Natural killer cell (primary cell): Measurements from ENCODE around the gene MARCHF6. TPM values are rescaled to one million over a fixed set of nuclear protein-coding genes. Genes with fewer than 3 reads are reported as not detected.

Experiments
- ATAC-seq, 3 donors: fragments of 150-1000 bp in 2 of 3; fragments of 200-7000 bp in 1 of 3; cut with Tn5 transposase; 1 replicate in 1 of 3; 2 replicates in 2 of 3; pipeline ENCODE4 v1.10.0; 2021; ENCODE audit warnings: mild to moderate bottlenecking in 2 of 3, moderate library complexity in 2 of 3
- DNase-seq, 2 donors: peaks; one replicate each; pipeline versions ENCODE4 v3.0.0 to v3.0.0-alpha.2; 2013 to 2021; ENCODE audit warnings: mixed read lengths in 1 of 2
- H3K27ac ChIP-seq: one replicate; pipeline ENCODE4 v1.5.1; 2013; ENCODE audit warnings: mild to moderate bottlenecking, low read length
- H3K27me3 ChIP-seq: one replicate; pipeline ENCODE4 v1.6.1; 2013; ENCODE audit warnings: low read length; ENCODE audit not compliant: control insufficient read depth, insufficient read depth
- H3K36me3 ChIP-seq: one replicate; pipeline ENCODE4 v1.6.1; 2013; ENCODE audit warnings: low read length; ENCODE audit not compliant: control insufficient read depth, insufficient read depth
- H3K4me1 ChIP-seq: one replicate; pipeline ENCODE4 v1.6.1; 2013; ENCODE audit warnings: low read length; ENCODE audit not compliant: control insufficient read depth, insufficient read depth
- H3K4me3 ChIP-seq: one replicate; pipeline ENCODE4 v1.5.1; 2013; ENCODE audit warnings: low read length
- H3K9me3 ChIP-seq: one replicate; pipeline ENCODE4 v1.6.1; 2013; ENCODE audit warnings: low read length; ENCODE audit not compliant: control insufficient read depth, insufficient read depth
- H3K27ac Mint-ChIP-seq, 2 donors: one replicate each; pipeline ENCODE4 v1.8.0; 2022; ENCODE audit warnings: mild to moderate bottlenecking in 2 of 2, mixed read lengths in 2 of 2, moderate library complexity in 1 of 2
- H3K27me3 Mint-ChIP-seq, 2 donors: one replicate each; pipeline ENCODE4 v1.8.0; 2022; ENCODE audit warnings: low read depth in 2 of 2, mixed read lengths in 2 of 2
- H3K36me3 Mint-ChIP-seq: one replicate; pipeline ENCODE4 v1.8.0; 2022; ENCODE audit warnings: mixed read lengths
- H3K4me1 Mint-ChIP-seq, 2 donors: one replicate each; pipeline ENCODE4 v1.8.0; 2022; ENCODE audit warnings: mixed read lengths in 2 of 2
- H3K4me3 Mint-ChIP-seq: one replicate; pipeline ENCODE4 v1.8.0; 2022; ENCODE audit warnings: mild to moderate bottlenecking, moderate library complexity, mixed read lengths
- H3K9me3 Mint-ChIP-seq, 2 donors: one replicate each; pipeline ENCODE4 v1.8.0; 2022; ENCODE audit warnings: mixed read lengths in 2 of 2
- CTCF ChIP-seq: fragments of 200-600 bp; IDR thresholded peaks from one replicate; pipeline ENCODE4 v1.8.0; 2022; ENCODE audit warnings: antibody characterized with exemption
- WGBS: methylation state at CpG from one replicate; pipeline ENCODE4 v1.1.7; 2013; ENCODE audit warnings: missing lambda C conversion rate; ENCODE audit not compliant: insufficient coverage; 5-methylcytosine and 5-hydroxymethylcytosine counted together
- intact Hi-C: fragments of 100-400 bp; cut with micrococcal nuclease; formaldehyde crosslinking; loops from one replicate; pipeline ENCODE4 v1.14.2; 2022
- total RNA-seq, 4 donors: library from RNA; stranded (reverse); fragments of 120-200 nt in 1 of 4; gene quantifications; one replicate each; pipeline versions ENCODE4 v1.2.3 to v1.2.4, GENCODE V29; 2013 to 2022

The MARCHF6 gene
- total RNA-seq, 3 donors from 2014 or later (not counting 1 experiment from before 2014, with no cell fraction given), result 160 to 173 (median 164) TPM

GRCh38 chr5:10331341-10331796, 22.1 kb upstream of the MARCHF6 start:
- no peaks in the 10 kb centered on the region for H3K9me3 Mint-ChIP-seq
- peak overlapping the region; percentile 40 for H3K4me3 Mint-ChIP-seq
- Histone ChIP-seq H3K27ac (no peak overlapping the region), H3K27me3 (peaks cover 17% of the 10 kb centered on the region), H3K36me3 (no peaks in the 10 kb centered on the region), H3K4me3 (no peak overlapping the region), H3K4me1 (peaks cover 12% of the 10 kb centered on the region), H3K9me3 (no peaks in the 10 kb centered on the region)
- no peak overlapping the region for H3K27ac Mint-ChIP-seq
- ATAC-seq (no peak), DNase-seq (no peak)
- WGBS, result 79% methylated on average over 7 of the region's 7 CpGs
- no peaks in the 10 kb centered on the region for H3K36me3 Mint-ChIP-seq
- H3K4me1 Mint-ChIP-seq, result peaks cover 9 to 10% of the 10 kb centered on the region in 2 donors
- intact Hi-C loops, result no loop called here
- H3K27me3 Mint-ChIP-seq, result peaks cover 34 to 43% of the 10 kb centered on the region in 2 donors
- no peak for TF ChIP-seq CTCF

- ATAC-seq, result no peak
Observed at GRCh38 chr5:10332301-10332700, 21.2 kb upstream of the MARCHF6 start.

GRCh38 chr5:10333154-10334006, 20.1 kb upstream of the MARCHF6 start:
- Mint-ChIP-seq H3K4me3 (peak overlapping the region; percentile 91), H3K27ac (peak overlapping the region in 1 of 2 donors; percentile 63), H3K36me3 (no peaks in the 10 kb centered on the region), H3K9me3 (no peaks in the 10 kb centered on the region), H3K27me3 (peaks cover 36 to 43% of the 10 kb centered on the region in 2 donors), H3K4me1 (peaks cover 9 to 10% of the 10 kb centered on the region in 2 donors)
- peak; percentile 16 to 18 for DNase-seq
- 1% methylated on average over 80 of the region's 81 CpGs for WGBS
- Histone ChIP-seq H3K9me3 (no peaks in the 10 kb centered on the region), H3K27me3 (peaks cover 17% of the 10 kb centered on the region), H3K4me3 (peak overlapping the region; percentile 39), H3K36me3 (no peaks in the 10 kb centered on the region), H3K27ac (no peak overlapping the region), H3K4me1 (peaks cover 12% of the 10 kb centered on the region)
- no peak for TF ChIP-seq CTCF
- ATAC-seq, result peak; percentile 41 to 72 (median 67)
- intact Hi-C loops, result no loop called here

More at GRCh38 chr5:10332301-10332700, 21.2 kb upstream of the MARCHF6 start:
- Mint-ChIP-seq H3K36me3 (no peaks in the 10 kb centered on the region), H3K4me1 (peaks cover 9 to 10% of the 10 kb centered on the region in 2 donors), H3K9me3 (no peaks in the 10 kb centered on the region), H3K27me3 (peaks cover 34 to 43% of the 10 kb centered on the region in 2 donors), H3K27ac (no peak overlapping the region), H3K4me3 (peak overlapping the region; percentile 52)
- no peak overlapping the region for H3K27ac ChIP-seq
- H3K9me3 ChIP-seq, result no peaks in the 10 kb centered on the region
- TF ChIP-seq CTCF, result no peak
- no peak overlapping the region for H3K4me3 ChIP-seq
- H3K27me3 ChIP-seq, result peaks cover 17% of the 10 kb centered on the region
- no peaks in the 10 kb centered on the region for H3K36me3 ChIP-seq
- peaks cover 12% of the 10 kb centered on the region for H3K4me1 ChIP-seq
- 80% methylated on average over 5 of the region's 5 CpGs for WGBS
- intact Hi-C loops, result no loop called here
- no peak for DNase-seq
